Mammary microvascular endothelial cell (primary cell): ENCODE data around the gene C2orf69. TPM values are rescaled to one million over a fixed set of nuclear protein-coding genes. Genes with fewer than 3 reads are reported as not detected.

Experiments
- total RNA-seq: library from RNA; depleted of rRNA; stranded (reverse); fragments of >200 nt; gene quantifications from 2 replicates; pipeline ENCODE4 v1.2.3, GENCODE V29; 2015

Gene C2orf69, protein sequence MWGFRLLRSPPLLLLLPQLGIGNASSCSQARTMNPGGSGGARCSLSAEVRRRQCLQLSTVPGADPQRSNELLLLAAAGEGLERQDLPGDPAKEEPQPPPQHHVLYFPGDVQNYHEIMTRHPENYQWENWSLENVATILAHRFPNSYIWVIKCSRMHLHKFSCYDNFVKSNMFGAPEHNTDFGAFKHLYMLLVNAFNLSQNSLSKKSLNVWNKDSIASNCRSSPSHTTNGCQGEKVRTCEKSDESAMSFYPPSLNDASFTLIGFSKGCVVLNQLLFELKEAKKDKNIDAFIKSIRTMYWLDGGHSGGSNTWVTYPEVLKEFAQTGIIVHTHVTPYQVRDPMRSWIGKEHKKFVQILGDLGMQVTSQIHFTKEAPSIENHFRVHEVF
- total RNA-seq, result 13.3 and 14.1 TPM in 2 replicates

DNA sequence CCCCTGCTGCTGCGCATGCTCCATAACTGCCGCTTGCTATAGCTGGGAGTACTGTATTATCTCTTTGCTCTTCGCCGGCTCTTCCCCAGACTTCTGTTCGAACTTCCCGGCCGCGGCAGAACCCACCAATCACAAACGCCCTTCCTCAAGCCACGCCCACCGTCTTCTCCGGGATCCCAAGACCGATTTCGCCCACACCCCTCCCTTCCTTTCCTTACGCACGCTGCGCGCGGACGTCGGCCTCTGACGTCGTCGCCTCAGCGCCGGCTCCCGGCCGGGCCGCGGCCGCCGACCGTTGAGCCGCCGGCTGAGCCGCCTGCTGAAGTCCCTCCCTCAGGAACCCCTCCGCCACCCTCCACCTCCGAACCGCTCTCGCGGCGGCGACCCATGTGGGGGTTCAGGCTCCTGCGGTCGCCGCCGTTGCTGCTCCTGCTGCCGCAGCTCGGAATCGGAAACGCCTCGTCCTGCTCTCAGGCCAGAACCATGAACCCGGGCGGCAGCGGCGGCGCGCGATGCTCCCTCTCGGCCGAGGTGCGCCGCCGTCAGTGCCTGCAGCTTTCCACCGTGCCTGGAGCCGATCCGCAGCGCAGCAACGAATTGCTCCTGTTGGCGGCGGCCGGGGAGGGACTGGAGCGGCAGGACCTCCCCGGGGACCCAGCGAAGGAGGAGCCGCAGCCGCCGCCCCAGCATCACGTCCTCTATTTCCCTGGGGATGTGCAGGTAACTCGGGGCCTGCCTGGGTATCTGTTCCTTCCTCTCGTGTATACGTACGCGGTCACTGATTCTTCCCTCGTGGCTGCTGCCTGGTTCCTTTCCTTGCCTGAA is at the start of gene C2orf69:
Gene C2orf69, plus strand, starts transcription at position 242 of the 825 bp plus-strand sequence. Its CDS starts 146 bp downstream, at position 388.

DNA sequence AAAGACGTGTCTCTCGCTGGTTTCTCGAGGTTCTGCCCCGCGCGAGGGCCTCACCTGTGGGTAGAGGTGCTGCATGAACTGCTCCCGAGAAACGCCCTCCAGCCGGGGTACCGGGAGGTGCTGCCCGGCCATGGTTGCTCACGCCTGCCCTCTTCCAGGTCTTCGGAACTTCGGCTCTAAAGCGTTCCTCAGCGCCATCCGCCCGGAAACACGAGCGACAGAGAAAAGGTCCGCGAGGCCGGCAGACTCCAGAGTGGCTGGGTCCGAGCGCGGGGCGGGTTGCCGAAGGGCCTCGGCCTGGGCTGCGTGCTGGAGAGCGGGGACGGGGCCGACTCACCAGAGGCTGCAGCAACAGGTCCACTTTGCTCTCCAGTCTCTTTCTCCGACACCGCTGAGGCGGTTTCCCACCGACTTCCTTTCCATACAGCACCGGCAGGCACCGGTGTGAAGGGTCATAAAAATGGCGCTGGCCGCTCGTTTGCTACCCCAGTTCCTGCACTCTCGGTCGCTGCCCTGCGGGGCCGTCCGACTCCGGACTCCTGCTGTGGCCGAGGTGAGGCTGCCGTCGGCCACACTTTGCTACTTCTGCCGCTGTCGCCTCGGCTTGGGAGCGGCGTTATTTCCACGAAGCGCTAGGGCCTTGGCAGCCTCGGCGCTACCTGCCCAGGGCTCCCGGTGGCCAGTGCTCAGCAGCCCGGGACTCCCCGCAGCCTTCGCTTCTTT is 44.4 kb downstream of the C2orf69 start, which contains the start of the genes MAIP1 and TYW5:
Gene MAIP1, plus strand, starts transcription at position 244 of the 723 bp plus-strand sequence. Its CDS starts 217 bp downstream, at position 461.
Gene TYW5, minus strand, starts transcription at position 153 of the 723 bp plus-strand sequence. Its CDS starts 21 bp downstream, at position 132.

Other genes with a start within 250 kb of the C2orf69 start
- gene FTCDNL1, start 60.1 kb upstream of the C2orf69 start, total RNA-seq, result 0.93 and 1.9 TPM in 2 replicates
- gene TYW5, start 44.2 kb downstream of the C2orf69 start, total RNA-seq, result 2.8 and 4.2 TPM in 2 replicates
- 23.6 and 23.9 TPM in 2 replicates for gene MAIP1, start 44.3 kb downstream of the C2orf69 start, total RNA-seq